ENCODE data around the gene MTHFSD. TPM values are rescaled to one million over a fixed set of nuclear protein-coding genes. Genes with fewer than 3 reads are reported as not detected.

The MTHFSD gene
- total RNA-seq, 1 experiment from 2014 or later = 4.7 TPM

DNA sequence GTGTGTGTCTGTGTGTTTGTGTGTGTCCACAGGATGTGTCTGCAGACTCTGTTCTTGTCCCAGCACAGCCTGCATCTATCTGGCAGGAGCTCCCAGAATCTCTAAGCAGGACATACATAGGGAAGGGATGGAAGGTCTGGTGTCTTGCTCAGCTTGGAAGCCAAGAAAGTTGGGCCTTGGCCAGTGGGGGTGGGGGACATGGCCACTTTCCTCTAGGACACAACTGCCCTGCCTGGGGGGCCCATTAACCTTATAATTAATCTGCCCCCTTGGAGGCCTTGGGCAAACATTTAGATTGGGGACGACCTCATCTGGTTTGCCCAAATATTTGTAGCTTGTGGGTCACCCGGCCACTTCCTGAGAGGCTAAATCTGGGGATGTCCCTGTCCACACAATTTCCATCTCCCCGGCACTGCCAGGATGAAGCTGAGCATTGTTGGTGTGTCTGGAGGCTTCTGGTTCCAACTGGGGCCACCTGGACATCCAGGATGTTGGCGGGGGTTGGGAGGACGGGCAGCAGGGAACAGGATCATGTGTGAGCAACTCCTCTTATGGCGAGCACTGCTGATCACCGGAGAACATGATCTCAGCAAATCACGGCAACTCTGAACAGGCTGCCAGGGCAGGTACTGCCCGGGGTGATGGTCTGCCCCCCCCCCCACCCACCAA, 61.9 kb downstream of the MTHFSD start:
- Histone ChIP-seq H3K4ac (ENCODE audit: low read depth, low read length) (no peak overlapping the region), H2BK12ac (ENCODE audit: insufficient read length, low read depth, low read length) (no peak overlapping the region), H3K4me2 (ENCODE audit: insufficient read depth, insufficient read length, low read length) (no peak overlapping the region), H3K18ac (ENCODE audit: insufficient read length, low read depth, low read length) (no peak overlapping the region), H3K4me1 (ENCODE audit: insufficient read depth, low read length) (no peaks in the 10 kb centered on the region), H3K79me2 (ENCODE audit: insufficient read depth, low read length) (no peaks in the 10 kb centered on the region), H3K27me3 (ENCODE audit: insufficient read depth, low read length) (peaks cover 77% of the 10 kb centered on the region), H2BK5ac (ENCODE audit: insufficient read length, low read length) (no peak overlapping the region), H3K79me1 (ENCODE audit: insufficient read depth, low read depth, low read length, poor library complexity, severe bottlenecking) (no peaks in the 10 kb centered on the region), H3T11ph (ENCODE audit: low read length) (no peak overlapping the region), H4K8ac (replicated peaks; ENCODE audit: insufficient read length, low read depth, low read length) (no peak overlapping the region), H3K14ac (ENCODE audit: insufficient read depth, low read length) (no peak overlapping the region), H3K23ac (ENCODE audit: insufficient read length, low read depth, low read length) (no peak overlapping the region), H3K9ac (ENCODE audit: extremely low read depth, insufficient read length, low read length) (no peak overlapping the region), H3K56ac (ENCODE audit: insufficient read length, low read depth, low read length) (no peak overlapping the region), H4K91ac (ENCODE audit: insufficient read length, low read depth, low read length) (no peak overlapping the region), H4K20me1 (ENCODE audit: control insufficient read depth, insufficient read depth, insufficient read length) (no peaks in the 10 kb centered on the region), H2AFZ (ENCODE audit: low read length) (no peak overlapping the region), H2BK120ac (ENCODE audit: low read depth, low read length, poor library complexity, severe bottlenecking) (no peak overlapping the region), H2BK20ac (ENCODE audit: low read depth, low read length, poor library complexity, severe bottlenecking) (no peak overlapping the region), H4K5ac (ENCODE audit: insufficient read length, low read depth, low read length) (no peak overlapping the region), H3K9me3 (ENCODE audit: control insufficient read depth, low read depth, low read length) (no peaks in the 10 kb centered on the region), H2AK5ac (ENCODE audit: insufficient read length, low read length) (no peak overlapping the region), H2BK15ac (ENCODE audit: low read depth, low read length) (no peak overlapping the region), H3K23me2 (ENCODE audit: insufficient read length, low read depth, low read length, poor library complexity, severe bottlenecking) (no peaks in the 10 kb centered on the region), H3K27ac (ENCODE audit: insufficient read length, low read depth, low read length) (no peak overlapping the region)
- no peak for DNase-seq
- no CpG with 5 or more reads among the region's 9 CpGs for WGBS (ENCODE audit: extremely low coverage, insufficient read length, low lambda C conversion rate)
- Mint-ChIP-seq H3K9me3 (peaks cover 0 to 2% of the 10 kb centered on the region in 2 experiments; a peak in 1 of 5 replicates), H3K36me3 (ENCODE audit: insufficient read depth in 1 of 3, low read depth in 3 of 3) (no peaks in the 10 kb centered on the region; a peak in 1 of 7 replicates), H3K27ac (no peak overlapping the region), H3K4me3 (no peak overlapping the region), H3K4me1 (peaks cover 13 to 37% of the 10 kb centered on the region in 2 experiments), H3K27me3 (ENCODE audit: low read depth) (peaks cover 99% of the 10 kb centered on the region)
- TF ChIP-seq, protein P1, sequence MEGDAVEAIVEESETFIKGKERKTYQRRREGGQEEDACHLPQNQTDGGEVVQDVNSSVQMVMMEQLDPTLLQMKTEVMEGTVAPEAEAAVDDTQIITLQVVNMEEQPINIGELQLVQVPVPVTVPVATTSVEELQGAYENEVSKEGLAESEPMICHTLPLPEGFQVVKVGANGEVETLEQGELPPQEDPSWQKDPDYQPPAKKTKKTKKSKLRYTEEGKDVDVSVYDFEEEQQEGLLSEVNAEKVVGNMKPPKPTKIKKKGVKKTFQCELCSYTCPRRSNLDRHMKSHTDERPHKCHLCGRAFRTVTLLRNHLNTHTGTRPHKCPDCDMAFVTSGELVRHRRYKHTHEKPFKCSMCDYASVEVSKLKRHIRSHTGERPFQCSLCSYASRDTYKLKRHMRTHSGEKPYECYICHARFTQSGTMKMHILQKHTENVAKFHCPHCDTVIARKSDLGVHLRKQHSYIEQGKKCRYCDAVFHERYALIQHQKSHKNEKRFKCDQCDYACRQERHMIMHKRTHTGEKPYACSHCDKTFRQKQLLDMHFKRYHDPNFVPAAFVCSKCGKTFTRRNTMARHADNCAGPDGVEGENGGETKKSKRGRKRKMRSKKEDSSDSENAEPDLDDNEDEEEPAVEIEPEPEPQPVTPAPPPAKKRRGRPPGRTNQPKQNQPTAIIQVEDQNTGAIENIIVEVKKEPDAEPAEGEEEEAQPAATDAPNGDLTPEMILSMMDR (conservative IDR thresholded peaks at IDR 0.05) = no peak
